IPS-18a (cell line): Measurements from ENCODE around the gene SPTBN5.

Source experiments
- H3K27ac ChIP-seq: one replicate; pipeline ENCODE4 v1.5.1; 2013; ENCODE audit warnings: low read length
- H3K27me3 ChIP-seq: one replicate; pipeline ENCODE4 v1.6.1; 2013; ENCODE audit warnings: mild to moderate bottlenecking, low read length; ENCODE audit not compliant: control insufficient read depth, insufficient read depth
- H3K36me3 ChIP-seq: one replicate; pipeline ENCODE4 v1.6.1; 2013; ENCODE audit warnings: low read depth, low read length; ENCODE audit not compliant: control insufficient read depth
- H3K4me1 ChIP-seq: one replicate; pipeline ENCODE4 v1.6.1; 2013; ENCODE audit warnings: low read depth, low read length; ENCODE audit not compliant: control insufficient read depth
- H3K4me3 ChIP-seq: one replicate; pipeline ENCODE4 v1.5.1; 2013; ENCODE audit warnings: low read length
- H3K9ac ChIP-seq: one replicate; pipeline ENCODE4 v1.6.1; 2013; ENCODE audit warnings: mild to moderate bottlenecking, low read length, moderate library complexity
- H3K9me3 ChIP-seq: one replicate; pipeline ENCODE4 v1.6.1; 2013; ENCODE audit warnings: low read depth, low read length; ENCODE audit not compliant: control insufficient read depth

SPTBN5 gene

GRCh38 chr15:41799488-41799805 is 94.4 kb downstream of the SPTBN5 start:
- Histone ChIP-seq H3K4me3 (no peak overlapping the region), H3K4me1 (no peaks in the 10 kb centered on the region), H3K27ac (no peak overlapping the region), H3K9ac (no peak overlapping the region), H3K36me3 (no peaks in the 10 kb centered on the region), H3K27me3 (no peaks in the 10 kb centered on the region), H3K9me3 (no peaks in the 10 kb centered on the region)

GRCh38 chr15:41798607-41799487 is 95.0 kb downstream of the SPTBN5 start:
- no peak overlapping the region for H3K9ac ChIP-seq
- no peak overlapping the region for H3K4me3 ChIP-seq
- no peaks in the 10 kb centered on the region for H3K9me3 ChIP-seq
- H3K27me3 ChIP-seq: no peaks in the 10 kb centered on the region
- H3K36me3 ChIP-seq: no peaks in the 10 kb centered on the region
- H3K4me1 ChIP-seq: no peaks in the 10 kb centered on the region
- no peak overlapping the region for H3K27ac ChIP-seq
